Activated CD4-positive, alpha-beta T cell treated with anti-CD3 and anti-CD28 coated beads for 36 hours (primary cell): Measurements from ENCODE around the gene EVX1. TPM values are rescaled to one million over a fixed set of nuclear protein-coding genes. Genes with fewer than 3 reads are reported as not detected.
A peak's percentile ranks its signal among the peaks of the same experiment; 100 is the strongest.

Experiments used
- ATAC-seq: fragments of 200-7000 bp; cut with Tn5 transposase; one replicate; pipeline ENCODE4 v1.10.0; 2021; ENCODE audit warnings: mild to moderate bottlenecking, moderate library complexity
- CTCF ChIA-PET: fragments of 350-600 bp; sonication (Branson Sonifier 250); formaldehyde crosslinking; loops from one replicate; lab custom pipeline; 2021; ENCODE audit warnings: antibody characterized with exemption; lab: Charles Lee
- POLR2A ChIA-PET: fragments of 350-600 bp; sonication (Branson Sonifier 250); formaldehyde crosslinking; loops from one replicate; lab custom pipeline; 2021; ENCODE audit warnings: antibody characterized with exemption, inconsistent platforms; lab: Charles Lee
- DNase-seq: peaks from one replicate; pipeline ENCODE4 v3.0.0-alpha.2; 2020
- H3K27ac Mint-ChIP-seq: one replicate; pipeline ENCODE4 v1.8.0; 2021; ENCODE audit warnings: mixed read lengths
- H3K27me3 Mint-ChIP-seq: one replicate; pipeline ENCODE4 v1.8.0; 2021; ENCODE audit warnings: mixed read lengths
- H3K36me3 Mint-ChIP-seq: one replicate; pipeline ENCODE4 v1.8.0; 2021; ENCODE audit warnings: low read depth, mixed read lengths
- H3K4me1 Mint-ChIP-seq: one replicate; pipeline ENCODE4 v1.8.0; 2021; ENCODE audit warnings: mixed read lengths
- H3K4me3 Mint-ChIP-seq: one replicate; pipeline ENCODE4 v1.8.0; 2021; ENCODE audit warnings: mild to moderate bottlenecking, moderate library complexity, mixed read lengths
- H3K9me3 Mint-ChIP-seq: one replicate; pipeline ENCODE4 v1.8.0; 2021; ENCODE audit warnings: low read depth, mixed read lengths
- intact Hi-C, 2 experiments: fragments of 100-400 bp; cut with DNase I in 1 of 2; cut with micrococcal nuclease in 1 of 2; formaldehyde crosslinking; loops; one replicate each; pipeline versions ENCODE4 v1.14.2 to v1.15.1; 2022 to 2024; cut with DNase I, micrococcal nuclease
- total RNA-seq, 2 experiments: library from RNA; stranded (reverse); gene quantifications; one replicate each; pipeline ENCODE4 v1.2.3, GENCODE V29; 2021

Gene EVX1
- total RNA-seq, 2 experiments from 2014 or later = not detected

DNA sequence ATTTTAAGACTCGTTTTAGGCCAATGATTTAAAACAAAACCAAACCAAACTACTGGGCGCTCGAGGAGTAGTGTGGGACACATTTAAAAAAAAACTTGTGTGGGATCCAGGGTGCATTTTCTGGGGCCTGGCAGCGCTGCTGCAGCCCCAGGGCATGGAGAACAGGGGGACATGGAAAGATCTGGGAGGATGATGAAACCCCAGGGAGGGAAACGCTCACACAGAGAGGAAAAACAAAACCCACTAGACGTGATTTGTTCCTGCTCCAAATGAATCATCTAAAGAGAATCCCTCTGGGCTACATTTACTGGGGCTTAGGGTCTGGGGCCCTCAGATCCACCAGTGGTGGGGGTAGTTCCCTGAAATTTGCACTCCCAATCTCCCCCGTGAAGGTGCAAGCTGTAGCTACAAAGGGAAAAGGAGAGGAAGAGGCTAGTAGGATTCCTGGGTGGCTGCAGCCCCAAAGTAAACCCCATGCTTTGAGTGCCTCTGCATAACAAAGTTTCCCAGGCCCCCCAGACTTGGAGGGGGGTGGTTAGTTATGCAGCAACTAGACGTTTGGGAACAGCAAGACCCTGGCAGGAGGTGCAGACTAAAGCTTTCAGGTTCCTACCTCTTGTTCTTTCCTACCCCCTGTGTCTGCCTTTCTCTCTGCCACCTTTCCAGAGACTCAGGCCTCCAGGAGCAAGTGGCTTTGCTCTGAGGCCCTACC, 28.2 kb upstream of the EVX1 start:
- intact Hi-C loops = loop anchor here (5.0 kb wide), 3 partner anchors 38 to 808 kb away; no protein-coding TSS in a partner anchor
- peaks cover 70% of the 10 kb centered on the region for H3K27me3 Mint-ChIP-seq
- no peak overlapping the region for H3K4me3 Mint-ChIP-seq
- no peak overlapping the region for H3K27ac Mint-ChIP-seq
- H3K36me3 Mint-ChIP-seq = no peaks in the 10 kb centered on the region
- POLR2A ChIA-PET = no interaction called here
- DNase-seq (no peak), ATAC-seq (no peak)
- peaks cover 8% of the 10 kb centered on the region for H3K4me1 Mint-ChIP-seq
- CTCF ChIA-PET = no interaction called here
- H3K9me3 Mint-ChIP-seq = no peaks in the 10 kb centered on the region

DNA sequence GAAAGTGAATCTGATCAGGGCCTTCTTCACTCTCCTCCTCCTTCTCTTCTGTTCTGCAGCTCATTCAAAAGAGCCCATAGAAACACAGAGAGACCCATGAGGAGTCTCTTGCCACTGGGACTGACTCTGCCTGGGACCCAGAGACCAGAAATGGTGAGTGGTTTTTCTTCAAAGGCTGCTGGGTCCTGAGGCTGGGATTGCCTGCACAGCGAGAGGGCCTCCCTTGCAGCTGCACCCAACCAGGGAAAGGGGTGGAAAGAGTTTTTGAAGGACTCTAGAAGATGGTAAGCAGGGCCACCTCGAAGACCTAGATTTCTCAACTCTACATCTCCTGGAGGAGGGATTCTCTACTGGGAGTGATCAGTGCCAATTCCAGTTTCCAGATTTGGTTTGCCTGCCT, 27.2 kb upstream of the EVX1 start:
- Mint-ChIP-seq H3K9me3 (no peaks in the 10 kb centered on the region), H3K27ac (no peak overlapping the region), H3K27me3 (peaks cover 73% of the 10 kb centered on the region), H3K36me3 (no peaks in the 10 kb centered on the region), H3K4me3 (no peak overlapping the region), H3K4me1 (peaks cover 14% of the 10 kb centered on the region)
- CTCF ChIA-PET = interaction anchor here (1.1 kb wide), 1 partner anchor 10 kb away, joined by 3 read pairs; no protein-coding TSS in a partner anchor
- intact Hi-C loops = no loop called here
- ATAC-seq (no peak), DNase-seq (no peak)
- POLR2A ChIA-PET = no interaction called here

DNA sequence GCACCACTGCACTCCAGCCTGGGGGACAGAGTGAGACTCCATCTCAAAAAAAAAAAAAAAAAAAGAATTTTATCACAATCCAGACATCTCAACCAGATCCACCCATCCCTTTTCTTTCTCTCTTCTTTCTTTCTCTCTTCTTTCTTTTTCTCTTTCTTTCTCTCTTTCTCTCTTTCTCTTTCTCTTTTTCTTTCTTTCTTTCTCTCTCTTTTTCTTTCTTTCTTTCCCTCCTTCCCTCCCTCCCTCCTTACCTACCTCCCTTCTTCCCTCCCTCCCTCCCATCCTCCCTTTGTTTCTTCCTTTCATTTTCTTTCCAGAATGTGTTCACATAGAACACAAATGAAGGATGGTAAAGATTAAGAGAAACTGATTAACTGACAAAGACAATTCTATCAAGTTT, 24.7 kb upstream of the EVX1 start:
- POLR2A ChIA-PET = no interaction called here
- Mint-ChIP-seq H3K4me1 (peaks cover 11% of the 10 kb centered on the region), H3K9me3 (no peaks in the 10 kb centered on the region), H3K27me3 (peaks cover 73% of the 10 kb centered on the region), H3K27ac (no peak overlapping the region), H3K36me3 (no peaks in the 10 kb centered on the region), H3K4me3 (no peak overlapping the region)
- CTCF ChIA-PET = interaction anchor here (1.0 to 1.6 kb wide), 3 partner anchors 9 to 22 kb away, joined by 3 read pairs; no protein-coding TSS in a partner anchor
- intact Hi-C loops = no loop called here
- no peak for ATAC-seq
- no peak for DNase-seq

DNA sequence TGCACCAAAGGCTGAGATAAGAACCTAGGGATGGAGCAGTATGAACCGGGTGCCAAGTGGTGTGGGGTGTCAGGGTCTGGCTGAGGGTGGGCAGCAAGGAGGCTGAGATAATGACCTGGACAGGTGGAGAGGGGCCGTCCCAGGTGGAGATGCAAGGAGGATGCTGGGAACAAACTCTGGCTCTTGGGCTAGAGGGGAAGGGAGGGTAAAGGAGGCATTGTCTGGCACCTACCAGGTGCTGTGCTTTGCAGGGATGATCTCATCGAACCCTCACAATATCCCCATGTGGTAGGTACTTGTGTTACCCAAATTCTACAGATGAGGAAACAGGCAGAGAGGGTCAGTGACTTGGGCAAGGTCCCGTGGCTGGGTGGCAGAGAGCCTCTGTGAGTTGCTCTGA, 22.8 kb upstream of the EVX1 start:
- Mint-ChIP-seq H3K27ac (no peak overlapping the region), H3K36me3 (no peaks in the 10 kb centered on the region), H3K4me3 (no peak overlapping the region), H3K4me1 (peaks cover 11% of the 10 kb centered on the region), H3K27me3 (peaks cover 66% of the 10 kb centered on the region), H3K9me3 (no peaks in the 10 kb centered on the region)
- ChIA-PET POLR2A (no interaction called here), CTCF (no interaction called here)
- intact Hi-C loops = no loop called here
- ATAC-seq = no peak
- DNase-seq = no peak

DNA sequence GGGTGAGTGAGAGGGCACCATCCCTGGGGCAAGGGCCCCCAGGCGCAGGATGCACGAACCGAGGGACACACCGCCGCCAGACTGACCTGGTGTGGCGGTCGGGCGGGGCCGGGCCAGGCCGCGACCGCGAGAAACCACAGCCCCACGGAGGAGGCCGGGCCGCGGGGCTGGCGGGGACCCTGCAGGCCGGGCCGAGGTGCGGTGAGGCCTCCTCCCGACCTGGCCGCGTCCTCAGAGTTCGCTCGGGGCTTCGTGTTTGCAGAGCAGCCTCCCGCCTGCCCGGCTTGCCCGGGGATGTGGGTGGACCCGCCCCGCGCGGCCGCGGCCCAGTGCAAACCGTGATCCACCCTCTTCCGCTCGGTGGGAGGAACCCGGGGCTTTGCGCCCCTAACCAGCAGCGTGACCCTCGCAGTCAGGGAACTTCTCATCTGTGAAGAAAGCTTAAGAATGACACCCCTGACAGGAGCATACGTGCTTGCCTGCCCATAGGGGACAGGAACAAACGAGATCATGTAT, 22.1 kb upstream of the EVX1 start:
- H3K27ac Mint-ChIP-seq = no peak overlapping the region
- H3K36me3 Mint-ChIP-seq = no peaks in the 10 kb centered on the region
- ATAC-seq (no peak), DNase-seq (no peak)
- ChIA-PET POLR2A (no interaction called here), CTCF (no interaction called here)
- H3K9me3 Mint-ChIP-seq = no peaks in the 10 kb centered on the region
- intact Hi-C loops = no loop called here
- H3K4me3 Mint-ChIP-seq = no peak overlapping the region
- H3K27me3 Mint-ChIP-seq = peaks cover 67% of the 10 kb centered on the region
- peaks cover 13% of the 10 kb centered on the region for H3K4me1 Mint-ChIP-seq

DNA sequence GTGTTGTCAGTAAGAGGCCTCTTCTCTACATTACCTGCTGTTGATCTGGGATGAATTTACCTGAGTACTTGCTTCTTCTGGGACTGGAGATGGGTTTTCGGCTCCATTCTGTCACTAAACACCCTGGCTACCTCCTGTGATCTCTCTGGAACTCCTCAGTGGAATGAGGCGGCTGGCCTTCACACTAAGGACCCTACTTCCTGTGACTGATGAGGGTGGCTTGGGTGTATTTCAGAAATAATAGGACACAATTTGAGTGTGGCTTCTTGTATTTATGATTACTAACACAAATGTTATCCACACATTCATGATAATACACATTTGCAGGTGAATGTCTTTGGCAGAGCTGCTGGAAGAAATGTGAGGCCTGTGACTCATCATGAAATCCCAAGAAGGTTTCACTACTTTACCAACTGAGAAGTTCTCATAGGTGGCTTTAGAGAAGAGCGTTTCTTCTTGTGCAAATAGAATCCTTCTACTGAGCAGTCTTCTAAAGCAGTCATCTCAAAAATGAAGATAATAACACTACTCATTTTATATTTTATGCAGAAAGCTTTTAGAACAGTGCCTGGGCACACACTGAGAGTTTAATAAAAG, 21.3 kb upstream of the EVX1 start:
- H3K4me3 Mint-ChIP-seq = no peak overlapping the region
- peaks cover 13% of the 10 kb centered on the region for H3K4me1 Mint-ChIP-seq
- CTCF ChIA-PET = interaction anchor here (1.8 kb wide), 1 partner anchor 13 kb away, joined by 3 read pairs; no protein-coding TSS in a partner anchor
- POLR2A ChIA-PET = no interaction called here
- no peaks in the 10 kb centered on the region for H3K9me3 Mint-ChIP-seq
- DNase-seq (no peak), ATAC-seq (peak; percentile 81)
- H3K27ac Mint-ChIP-seq = no peak overlapping the region
- H3K27me3 Mint-ChIP-seq = peaks cover 64% of the 10 kb centered on the region
- no peaks in the 10 kb centered on the region for H3K36me3 Mint-ChIP-seq
- intact Hi-C loops = no loop called here

DNA sequence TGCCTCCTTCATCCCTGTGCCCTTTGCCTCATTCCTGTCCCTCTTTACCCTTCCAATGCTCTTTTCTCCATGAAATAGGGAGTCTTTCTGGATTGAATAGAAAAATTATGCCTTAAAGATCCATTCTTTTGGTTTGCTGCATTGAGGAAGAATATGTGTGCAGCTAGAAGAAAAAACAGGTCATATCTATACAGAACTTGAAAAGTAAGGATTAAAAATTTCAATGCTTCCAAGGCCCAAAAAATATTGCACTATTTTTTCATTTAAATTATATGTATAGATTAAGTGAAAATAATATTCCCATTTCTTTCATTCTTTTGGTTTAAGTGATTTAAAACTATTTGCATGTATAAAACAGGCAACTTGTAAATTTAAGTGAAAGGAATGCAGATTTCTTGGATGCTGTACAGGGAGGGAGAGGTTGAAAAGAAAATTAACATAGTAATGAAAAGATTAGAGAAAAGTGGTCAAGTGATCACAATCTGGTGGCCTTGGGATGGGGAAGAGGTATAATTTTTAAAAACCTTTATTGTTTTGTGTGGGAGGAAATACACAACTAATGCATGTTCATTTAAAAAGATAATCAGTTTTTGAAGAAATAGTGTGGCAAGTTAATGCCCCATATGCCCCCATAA, 18.5 kb upstream of the EVX1 start:
- ATAC-seq = no peak
- peaks cover 13% of the 10 kb centered on the region for H3K4me1 Mint-ChIP-seq
- intact Hi-C loops = no loop called here
- POLR2A ChIA-PET = no interaction called here
- H3K27me3 Mint-ChIP-seq = peaks cover 70% of the 10 kb centered on the region
- H3K9me3 Mint-ChIP-seq = no peaks in the 10 kb centered on the region
- no peak for DNase-seq
- H3K36me3 Mint-ChIP-seq = no peaks in the 10 kb centered on the region
- H3K27ac Mint-ChIP-seq = no peak overlapping the region
- CTCF ChIA-PET = interaction anchor here (0.6 to 2.0 kb wide), 5 partner anchors 9 to 45 kb away, joined by 3 to 11 read pairs (median 5); partner anchors contain the start of gene EVX1
- no peak overlapping the region for H3K4me3 Mint-ChIP-seq

DNA sequence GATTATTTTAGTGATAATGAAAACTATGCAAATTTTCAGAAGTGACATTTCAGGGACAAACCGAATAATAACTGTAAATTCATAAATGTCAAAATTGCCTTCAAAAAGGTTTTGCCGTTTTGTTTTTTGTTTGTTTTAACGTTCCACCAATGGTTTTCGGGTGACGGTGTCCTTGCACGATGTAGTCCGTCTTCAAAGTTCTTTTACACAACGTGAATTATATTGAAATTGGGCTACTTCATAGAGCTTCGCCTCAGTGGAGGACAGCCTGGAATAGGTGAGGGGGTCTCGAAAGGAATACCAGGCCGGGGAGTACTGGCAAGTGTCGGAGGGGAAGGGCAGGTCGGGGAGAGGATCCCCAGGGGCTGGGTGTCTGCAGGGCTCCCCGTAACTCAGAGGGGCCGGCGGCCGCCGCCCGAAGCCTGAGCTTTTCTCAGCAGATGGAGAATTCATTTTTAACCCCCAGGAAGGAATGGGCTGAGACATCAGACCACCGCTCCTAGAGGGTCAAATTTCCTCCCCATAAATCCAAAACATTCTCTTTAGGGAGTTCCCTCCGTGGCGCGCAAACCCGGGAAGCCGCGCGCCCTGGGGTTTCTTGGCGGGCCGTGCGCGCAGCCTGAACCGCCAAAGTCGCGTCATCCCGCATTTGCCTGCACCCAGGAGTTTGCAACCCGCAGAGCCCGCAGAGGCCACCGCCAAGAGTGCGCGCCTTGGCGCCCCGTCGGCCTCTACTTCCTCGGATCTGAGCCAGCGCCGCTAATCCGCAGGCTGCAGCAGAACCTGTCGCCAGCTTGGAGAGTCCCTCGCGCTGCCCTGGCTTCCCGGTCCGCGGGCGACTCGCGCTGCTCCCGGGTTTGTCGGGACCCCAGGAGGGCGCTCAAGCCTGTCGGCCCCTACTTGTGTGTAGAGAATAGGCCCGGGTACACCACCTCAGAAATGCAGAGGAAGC, 17.3 kb upstream of the EVX1 start:
- Mint-ChIP-seq H3K9me3 (no peaks in the 10 kb centered on the region), H3K36me3 (no peaks in the 10 kb centered on the region), H3K27me3 (peaks cover 66% of the 10 kb centered on the region), H3K4me1 (peaks cover 6% of the 10 kb centered on the region), H3K4me3 (no peak overlapping the region), H3K27ac (no peak overlapping the region)
- intact Hi-C loops = no loop called here
- ChIA-PET POLR2A (no interaction called here), CTCF (interaction anchor here (0.6 to 1.5 kb wide), 5 partner anchors 9 to 1341 kb away, joined by 3 to 5 read pairs (median 3); no protein-coding TSS in a partner anchor)
- ATAC-seq (no peak), DNase-seq (no peak)

DNA sequence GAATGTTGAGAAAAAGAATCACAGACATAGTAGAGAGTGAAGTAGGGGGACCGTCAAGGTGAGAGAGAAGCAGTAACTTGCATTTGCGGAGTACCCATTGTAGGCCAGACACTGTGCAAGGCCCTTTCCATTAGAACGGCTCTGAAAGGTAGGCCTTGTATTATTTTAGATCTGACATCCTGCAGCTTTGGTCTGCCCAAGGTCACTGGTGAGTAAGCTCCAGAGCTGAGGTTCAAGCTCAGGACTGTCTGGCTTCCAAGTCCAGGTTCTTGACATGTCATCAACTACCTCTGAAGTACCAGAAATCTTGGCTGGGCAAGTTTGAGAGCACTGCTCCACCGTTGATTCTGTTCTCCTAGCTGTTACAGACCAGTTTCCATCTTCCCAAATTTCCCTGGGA, 13.2 kb upstream of the EVX1 start:
- Mint-ChIP-seq H3K4me3 (no peak overlapping the region), H3K27me3 (peaks cover 51% of the 10 kb centered on the region), H3K9me3 (no peaks in the 10 kb centered on the region), H3K36me3 (no peaks in the 10 kb centered on the region), H3K27ac (no peak overlapping the region), H3K4me1 (peaks cover 2% of the 10 kb centered on the region)
- ChIA-PET POLR2A (no interaction called here), CTCF (interaction anchor here (1.4 kb wide), 1 partner anchor 49 kb away, joined by 4 read pairs; no protein-coding TSS in a partner anchor)
- no peak for DNase-seq
- ATAC-seq = no peak
- intact Hi-C loops = no loop called here

DNA sequence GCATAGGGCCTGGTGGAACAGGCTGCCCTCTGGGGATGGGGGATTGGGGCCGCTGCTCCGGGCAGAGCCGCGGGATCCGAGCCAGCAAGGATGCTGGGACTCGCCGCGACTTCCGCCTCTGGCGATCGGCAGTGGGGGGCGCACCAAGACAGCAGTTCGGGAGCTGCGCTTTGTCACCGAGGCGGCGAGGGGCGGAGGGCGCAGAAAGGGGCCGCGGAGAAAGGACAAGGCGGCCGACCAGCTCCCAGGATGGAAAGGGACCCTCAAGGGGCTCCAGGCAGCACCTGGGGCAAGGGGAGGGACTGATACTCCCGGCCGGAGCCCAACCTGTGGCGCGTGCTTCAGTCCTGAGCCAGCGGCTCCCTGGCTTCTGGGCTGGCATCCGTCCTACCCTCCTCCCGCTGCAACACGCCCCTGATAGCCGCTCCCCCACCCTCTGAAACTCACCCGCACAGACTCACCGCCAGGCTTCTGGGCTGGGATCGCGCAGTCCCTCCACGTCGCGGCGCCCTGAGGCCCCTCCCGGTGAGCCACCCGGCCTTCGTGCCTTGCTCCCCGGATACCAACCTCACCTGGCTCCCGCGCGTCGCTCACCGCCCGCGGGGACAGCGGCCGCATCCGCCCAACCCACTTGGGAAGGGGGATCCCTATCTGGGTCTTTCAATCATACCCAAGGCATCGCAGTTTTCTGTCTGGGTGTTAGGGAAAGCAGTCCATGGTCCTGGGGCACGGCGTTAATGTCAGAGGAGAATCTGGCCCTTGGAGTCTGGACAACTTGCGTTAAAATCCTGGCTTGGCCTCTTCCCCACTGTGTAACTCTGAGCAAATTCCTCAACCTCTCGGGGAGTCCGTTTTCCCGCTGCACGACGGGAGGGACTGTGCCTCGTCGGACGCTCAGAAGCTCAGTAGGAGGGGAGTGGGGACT, 7.0 kb upstream of the EVX1 start:
- Mint-ChIP-seq H3K9me3 (no peaks in the 10 kb centered on the region), H3K36me3 (no peaks in the 10 kb centered on the region), H3K4me3 (peak overlapping the region; percentile 28), H3K4me1 (peaks cover 10% of the 10 kb centered on the region), H3K27me3 (peaks cover 52% of the 10 kb centered on the region), H3K27ac (no peak overlapping the region)
- DNase-seq (peak; percentile 51), ATAC-seq (peak; percentile 14)
- ChIA-PET CTCF (interaction anchor here (0.6 to 1.3 kb wide), 3 partner anchors 25 to 219 kb away, joined by 3 to 8 read pairs (median 4); no protein-coding TSS in a partner anchor), POLR2A (no interaction called here)
- intact Hi-C loops = no loop called here
